Retinal pigment epithelial cell (primary cell): ENCODE data around the gene DESI1.

Experiments
- DNase-seq: peaks from one replicate; pipeline ENCODE4 v3.0.0-alpha.2; 2010; ENCODE audit warnings: low read depth
- H3K4me3 ChIP-seq: 2 replicates; pipeline ENCODE4 v1.5.1; 2011; ENCODE audit warnings: mild to moderate bottlenecking, low read length, control low read depth, moderate library complexity
- TF ChIP-seq, protein P1 (sequence below): conservative IDR thresholded peaks from 2 replicates; pipeline ENCODE4 v1.5.1; 2011; ENCODE audit warnings: low read depth, low read length, control low read depth, inconsistent platforms

Gene DESI1

DNA sequence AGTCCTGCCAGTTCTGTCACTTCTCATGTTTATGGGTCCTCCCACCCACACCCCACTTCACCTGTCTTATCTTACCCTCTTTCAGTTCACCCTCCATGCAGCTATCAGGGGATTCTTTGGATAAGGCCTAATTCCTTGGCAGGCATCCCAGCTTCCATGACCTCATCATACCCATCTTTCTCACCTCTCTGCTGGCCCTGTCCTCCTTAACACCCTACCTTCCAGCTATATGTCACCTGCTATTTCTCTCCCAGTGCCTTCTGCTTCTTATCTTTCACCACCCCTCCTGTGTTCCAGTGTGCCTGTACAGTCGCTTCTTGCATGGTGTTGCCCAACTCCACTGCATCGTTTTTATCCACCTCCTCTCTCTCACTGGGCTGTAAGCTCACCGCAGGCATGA is 39.6 kb upstream of the DESI1 start:
- TF ChIP-seq, protein P1, sequence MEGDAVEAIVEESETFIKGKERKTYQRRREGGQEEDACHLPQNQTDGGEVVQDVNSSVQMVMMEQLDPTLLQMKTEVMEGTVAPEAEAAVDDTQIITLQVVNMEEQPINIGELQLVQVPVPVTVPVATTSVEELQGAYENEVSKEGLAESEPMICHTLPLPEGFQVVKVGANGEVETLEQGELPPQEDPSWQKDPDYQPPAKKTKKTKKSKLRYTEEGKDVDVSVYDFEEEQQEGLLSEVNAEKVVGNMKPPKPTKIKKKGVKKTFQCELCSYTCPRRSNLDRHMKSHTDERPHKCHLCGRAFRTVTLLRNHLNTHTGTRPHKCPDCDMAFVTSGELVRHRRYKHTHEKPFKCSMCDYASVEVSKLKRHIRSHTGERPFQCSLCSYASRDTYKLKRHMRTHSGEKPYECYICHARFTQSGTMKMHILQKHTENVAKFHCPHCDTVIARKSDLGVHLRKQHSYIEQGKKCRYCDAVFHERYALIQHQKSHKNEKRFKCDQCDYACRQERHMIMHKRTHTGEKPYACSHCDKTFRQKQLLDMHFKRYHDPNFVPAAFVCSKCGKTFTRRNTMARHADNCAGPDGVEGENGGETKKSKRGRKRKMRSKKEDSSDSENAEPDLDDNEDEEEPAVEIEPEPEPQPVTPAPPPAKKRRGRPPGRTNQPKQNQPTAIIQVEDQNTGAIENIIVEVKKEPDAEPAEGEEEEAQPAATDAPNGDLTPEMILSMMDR: no peak
- H3K4me3 ChIP-seq: no peak overlapping the region
- no peak for DNase-seq

DNA sequence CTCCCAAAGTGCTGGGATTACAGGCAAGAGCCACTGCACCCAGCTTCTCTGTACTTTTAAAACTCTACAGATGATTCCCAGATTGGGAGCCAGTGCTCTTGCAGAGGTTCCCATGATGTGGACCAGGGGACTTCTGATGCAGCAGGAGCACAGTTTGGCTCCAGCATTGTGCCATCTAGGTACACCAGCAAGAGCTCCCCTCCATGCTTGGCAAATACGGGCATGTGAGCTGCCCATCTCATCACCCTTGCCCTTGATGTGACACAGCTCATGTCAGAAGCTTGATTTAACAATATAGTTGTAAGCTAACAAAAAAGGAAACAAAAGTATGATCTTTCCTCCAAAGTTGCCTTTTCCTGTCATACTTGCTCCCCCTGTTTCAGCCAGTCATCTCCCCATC is 39.1 kb upstream of the DESI1 start:
- no peak for DNase-seq
- TF ChIP-seq, protein P1: no peak
- no peak overlapping the region for H3K4me3 ChIP-seq

DNA sequence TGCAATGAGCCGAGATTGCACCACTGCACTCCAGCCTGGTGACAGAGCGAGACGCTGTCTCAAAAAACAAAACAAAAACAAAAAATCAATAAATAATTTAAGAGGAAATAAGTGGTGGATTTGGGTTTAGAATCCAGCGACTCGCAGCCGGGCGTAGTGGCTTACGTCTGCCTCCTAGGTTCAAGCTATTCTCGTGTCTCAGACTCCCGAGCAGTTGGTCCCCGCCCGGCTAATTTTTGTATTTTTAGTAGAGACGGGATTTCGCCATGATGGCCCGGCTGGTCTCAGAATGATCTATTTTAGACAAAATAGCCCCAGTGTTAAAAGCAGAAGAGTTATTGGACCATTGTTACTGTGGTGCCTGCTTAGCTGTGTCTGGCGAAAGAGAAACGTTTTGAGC is 38.0 kb upstream of the DESI1 start:
- no peak overlapping the region for H3K4me3 ChIP-seq
- TF ChIP-seq, protein P1: no peak
- no peak for DNase-seq

DNA sequence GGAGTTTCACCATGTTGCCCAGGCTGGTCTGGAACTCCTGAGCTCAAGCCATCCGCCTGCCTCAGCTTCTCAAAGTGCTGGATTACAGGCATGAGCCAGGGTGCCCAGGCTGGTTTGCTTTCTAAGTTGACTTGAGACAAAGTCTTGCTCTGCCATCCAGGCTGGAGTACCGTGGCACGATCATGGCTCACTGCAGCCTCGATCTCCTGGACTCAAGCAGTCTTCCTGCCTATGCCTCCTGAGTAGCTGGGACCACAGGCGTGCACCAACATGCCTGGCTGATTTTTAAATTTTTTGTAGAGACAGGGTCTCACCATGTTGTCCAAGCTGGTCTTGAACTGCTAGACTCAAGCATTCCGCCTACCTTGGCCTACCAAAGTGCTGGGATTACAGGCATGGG is 36.9 kb upstream of the DESI1 start:
- no peak for DNase-seq
- TF ChIP-seq, protein P1: no peak
- no peak overlapping the region for H3K4me3 ChIP-seq

DNA sequence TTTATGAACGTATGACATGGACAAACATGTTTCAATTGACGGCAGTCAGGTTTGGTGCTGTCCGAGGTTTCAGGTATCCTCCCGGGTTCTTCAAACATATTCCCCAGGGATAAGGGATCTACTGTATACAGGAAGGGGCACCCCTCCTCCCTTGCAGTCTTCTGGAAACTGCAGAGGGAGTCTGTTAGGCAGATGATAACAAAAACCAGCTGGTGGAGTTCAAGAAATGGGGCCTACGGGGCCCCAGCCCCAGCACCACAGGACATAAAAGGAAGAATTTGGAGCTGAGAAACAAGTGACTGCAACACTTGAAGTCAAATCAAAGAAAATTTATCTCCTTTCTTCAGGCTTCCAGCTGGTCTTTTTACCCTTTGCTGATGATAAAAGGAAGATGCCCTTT is 35.7 kb upstream of the DESI1 start:
- DNase-seq: no peak
- H3K4me3 ChIP-seq: no peak overlapping the region
- TF ChIP-seq, protein P1: no peak

DNA sequence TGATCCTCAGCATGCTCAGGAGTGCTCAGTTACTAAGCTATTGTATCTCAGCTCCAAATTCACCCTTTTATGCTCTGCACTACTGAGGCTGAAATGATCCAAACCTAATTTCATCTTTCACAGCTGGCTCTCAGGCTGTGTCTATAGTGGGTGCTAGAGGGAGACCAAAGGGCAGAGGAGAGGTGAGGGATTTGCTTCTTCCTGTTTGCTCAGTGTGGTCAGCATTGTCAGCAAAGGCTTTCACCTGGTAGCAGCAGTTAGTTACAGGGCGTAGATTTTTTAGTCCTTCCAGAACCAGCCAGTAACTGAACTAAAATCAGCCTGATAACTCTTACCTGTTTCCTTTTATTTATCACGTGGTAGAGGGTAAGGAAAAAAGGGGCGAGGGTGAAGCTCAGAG is 33.5 kb upstream of the DESI1 start:
- H3K4me3 ChIP-seq: no peak overlapping the region
- TF ChIP-seq, protein P1: no peak

DNA sequence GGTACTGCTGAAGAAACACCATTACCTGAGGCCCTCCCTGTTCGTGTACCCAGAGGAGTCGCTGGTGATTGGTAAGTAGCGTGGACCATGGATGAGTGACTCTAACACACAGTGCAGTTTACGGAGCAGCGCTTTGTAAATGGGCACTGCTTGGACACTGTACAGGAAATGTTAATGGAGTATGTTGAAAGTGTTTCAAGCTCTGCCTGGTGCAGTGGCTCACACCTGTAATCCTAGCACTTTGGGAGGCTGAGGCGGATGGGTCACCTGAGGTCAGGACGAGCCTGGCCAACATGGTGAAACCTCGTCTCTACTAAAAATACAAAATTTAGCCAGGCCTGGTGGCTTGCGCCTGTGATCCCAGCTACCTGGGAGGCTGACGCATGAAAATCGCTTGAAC is 30.0 kb upstream of the DESI1 start:
- no peak overlapping the region for H3K4me3 ChIP-seq
- DNase-seq: no peak
- TF ChIP-seq, protein P1: no peak

More for the DNA sequence above, 33.5 kb upstream of the DESI1 start:
- DNase-seq: no peak
